Heart left ventricle (tissue), 13 donors: ENCODE data around the gene CMPK2.

Source experiments
- POLR2A ChIP-seq, 2 donors: fragments of 450-650 bp; IDR thresholded peaks; one replicate each; pipeline ENCODE4 v1.6.1; 2017; ENCODE audit warnings: antibody characterized with exemption in 2 of 2, mild to moderate bottlenecking in 2 of 2, moderate library complexity in 2 of 2
- TF ChIP-seq, protein P1 (sequence below), 12 donors: fragments of 200-600 bp; sonication (generic) in 4 of 12; IDR thresholded peaks; one replicate each; pipeline versions ENCODE4 v1.5.0 to v1.8.0; 2018 to 2022; ENCODE audit warnings: antibody characterized with exemption in 12 of 12, mild to moderate bottlenecking in 5 of 12
- donor health status: ischemic (EF 13 %, LVEDD 7.1; RV severe dilation, severe dysfunction).
- donor health status: DM: no; HTN: yes; CAD: no.
- donor health status: DM: no; HTN: no; CAD: no.
- donor health status: ischemic (EF 25% LVEDD 6.9; RV normal size, moderate dysfunction).
- donor health status: ischemic (EF 25% LVEDD 5.7; RV mildly dilated, moderate dysfunction).
- donor health status: ischemic (EF 35%, LVEDD 5.7; RV mildly dilated, moderate dysfunction).
- donor health status: nonischemic (EF 11% LVEDD 7.7; RV severe dilation, severe dysfunction).
- donor health status: DM: yes; HTN: yes; CAD: no.
- donor health status: PGD.
- donor health status: ischemic (EF 29% LVEDD 5.4; RV normal size, mild dysfunction).
- donor health status: nonischemic (EF 23%, LVEDD 6.1; RV moderate dilation, normal function).

DNA sequence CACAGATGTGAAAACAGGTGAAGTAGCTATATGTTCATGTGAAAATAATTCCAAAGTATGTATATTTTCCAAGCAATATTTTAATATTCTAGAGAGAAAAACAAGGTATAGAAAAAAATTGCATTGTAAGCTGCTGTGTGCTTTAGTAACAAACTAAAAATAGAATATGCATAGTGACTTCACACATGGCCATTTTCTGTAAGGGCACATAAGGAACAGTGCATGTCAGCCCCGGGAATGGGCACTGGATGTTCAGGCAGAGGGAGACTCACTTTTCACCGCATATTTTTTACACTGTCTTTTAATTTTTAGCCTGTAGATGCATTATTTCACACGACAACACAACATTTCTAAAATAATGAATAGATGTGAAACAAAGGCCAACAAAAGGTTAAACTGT, 46.0 kb downstream of the CMPK2 start:
- TF ChIP-seq, protein P1, sequence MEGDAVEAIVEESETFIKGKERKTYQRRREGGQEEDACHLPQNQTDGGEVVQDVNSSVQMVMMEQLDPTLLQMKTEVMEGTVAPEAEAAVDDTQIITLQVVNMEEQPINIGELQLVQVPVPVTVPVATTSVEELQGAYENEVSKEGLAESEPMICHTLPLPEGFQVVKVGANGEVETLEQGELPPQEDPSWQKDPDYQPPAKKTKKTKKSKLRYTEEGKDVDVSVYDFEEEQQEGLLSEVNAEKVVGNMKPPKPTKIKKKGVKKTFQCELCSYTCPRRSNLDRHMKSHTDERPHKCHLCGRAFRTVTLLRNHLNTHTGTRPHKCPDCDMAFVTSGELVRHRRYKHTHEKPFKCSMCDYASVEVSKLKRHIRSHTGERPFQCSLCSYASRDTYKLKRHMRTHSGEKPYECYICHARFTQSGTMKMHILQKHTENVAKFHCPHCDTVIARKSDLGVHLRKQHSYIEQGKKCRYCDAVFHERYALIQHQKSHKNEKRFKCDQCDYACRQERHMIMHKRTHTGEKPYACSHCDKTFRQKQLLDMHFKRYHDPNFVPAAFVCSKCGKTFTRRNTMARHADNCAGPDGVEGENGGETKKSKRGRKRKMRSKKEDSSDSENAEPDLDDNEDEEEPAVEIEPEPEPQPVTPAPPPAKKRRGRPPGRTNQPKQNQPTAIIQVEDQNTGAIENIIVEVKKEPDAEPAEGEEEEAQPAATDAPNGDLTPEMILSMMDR (IDR thresholded peaks at IDR 0.05), result no peak
- TF ChIP-seq POLR2A (IDR thresholded peaks at IDR 0.05), result no peak
